Smooth muscle cell of the brain vasculature (primary cell): ENCODE data around the gene JUP.
"Not testable (repeated sequence)": the region's sequence is repeated elsewhere in the genome, so short reads cannot be mapped to it uniquely, and the experiment has no call there.

Experiments used
- DNase-seq: peaks from one replicate; pipeline ENCODE4 v3.0.0-alpha.2; 2012; ENCODE audit warnings: low read depth, low spot score

Gene JUP

GRCh38 chr17:41786227-41787020, at the start of gene JUP:
Gene JUP (minus strand): TSS chr17:41786711. CDS start chr17:41771854, 14,857 bp downstream.
- peak; percentile 98 for DNase-seq

GRCh38 chr17:41835800-41836549, 49.5 kb upstream of the JUP start, which contains the start of gene NT5C3B:
Gene NT5C3B (minus strand): TSS chr17:41836232. CDS start chr17:41836193, 39 bp downstream.
- DNase-seq, result no peak

- DNase-seq, result no peak
Measured at GRCh38 chr17:41835214-41835799, 48.8 kb upstream of the JUP start.

- DNase-seq, result not testable (repeated sequence)
Measured at GRCh38 chr17:41829961-41830360, 43.5 kb upstream of the JUP start.

GRCh38 chr17:41825175-41825845, 38.8 kb upstream of the JUP start:
- DNase-seq, result no peak

- DNase-seq, result no peak
Measured at GRCh38 chr17:41824086-41824485, 37.6 kb upstream of the JUP start.

- no peak for DNase-seq
Measured at GRCh38 chr17:41823580-41823979, 37.1 kb upstream of the JUP start.

- DNase-seq, result no peak
Measured at GRCh38 chr17:41823141-41823524, 36.6 kb upstream of the JUP start.

GRCh38 chr17:41822216-41823140, 36.0 kb upstream of the JUP start:
- no peak for DNase-seq

- no peak for DNase-seq
Measured at GRCh38 chr17:41821776-41822175, 35.3 kb upstream of the JUP start.

- DNase-seq, result no peak
Measured at GRCh38 chr17:41818024-41818423, 31.5 kb upstream of the JUP start.

- DNase-seq, result no peak
Measured at GRCh38 chr17:41816637-41817320, 30.3 kb upstream of the JUP start.

GRCh38 chr17:41814195-41814594, 27.7 kb upstream of the JUP start:
- DNase-seq, result no peak

- DNase-seq, result no peak
Measured at GRCh38 chr17:41813699-41814124, 27.2 kb upstream of the JUP start.

- DNase-seq, result no peak
Measured at GRCh38 chr17:41813152-41813680, 26.7 kb upstream of the JUP start.

GRCh38 chr17:41812381-41813151, 26.1 kb upstream of the JUP start, which contains the start of gene FKBP10:
Gene FKBP10 (plus strand): TSS chr17:41813004. CDS start chr17:41813035, 31 bp downstream.
- DNase-seq, result peak; percentile 77

GRCh38 chr17:41811549-41812380, 25.3 kb upstream of the JUP start, which contains the start of gene P3H4:
Gene P3H4 (minus strand): TSS chr17:41811949. CDS start chr17:41811915, 34 bp downstream.
- no peak for DNase-seq
